Measurements from ENCODE around the gene NGF. TPM values are rescaled to one million over a fixed set of nuclear protein-coding genes. Genes with fewer than 3 reads are reported as not detected.

NGF gene
- total RNA-seq, 1 donor from 2014 or later = 12.9 TPM

DNA sequence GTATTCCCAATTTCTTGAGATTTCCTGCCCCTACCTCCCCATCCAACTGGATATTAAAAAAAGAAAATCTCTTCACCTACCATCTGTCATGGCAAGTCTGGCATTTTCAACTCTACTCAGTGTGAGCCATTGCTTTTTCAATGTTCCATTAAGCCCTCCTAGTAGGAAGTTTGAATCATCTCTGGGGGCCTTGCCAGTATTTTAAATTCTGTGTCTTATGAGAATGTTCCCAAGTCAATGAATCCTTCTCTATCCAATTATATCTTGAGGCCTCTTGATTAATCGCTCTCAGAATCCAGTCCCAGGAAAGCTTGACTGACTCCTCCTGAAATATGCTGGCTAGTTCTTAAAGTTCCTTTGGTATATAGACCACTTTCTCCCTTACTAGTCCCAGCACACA, 91.5 kb downstream of the NGF start:
- H3K4me3 Mint-ChIP-seq (ENCODE audit: unreplicated experiment) = no peak overlapping the region
- no peaks in the 10 kb centered on the region for H3K36me3 ChIP-seq (ENCODE audit: insufficient read depth, low read length)
- H3K9ac ChIP-seq (ENCODE audit: low read length) = no peak overlapping the region
- no peaks in the 10 kb centered on the region for H3K4me1 ChIP-seq (ENCODE audit: insufficient read depth, low read length)
- no peaks in the 10 kb centered on the region for H3K79me2 ChIP-seq (ENCODE audit: insufficient read depth, low read length)
- H3K9me3 Mint-ChIP-seq (ENCODE audit: unreplicated experiment) = peaks cover 13% of the 10 kb centered on the region
- no peak overlapping the region for H3K4me2 ChIP-seq (ENCODE audit: low read length)
- peaks cover 3% of the 10 kb centered on the region for H3K4me1 Mint-ChIP-seq (ENCODE audit: low read depth, unreplicated experiment)
- no peak overlapping the region for H3K4me3 ChIP-seq (ENCODE audit: insufficient read depth, low read depth, low read length)
- H3K27ac ChIP-seq (ENCODE audit: low read depth, low read length) = no peak overlapping the region
- H3K9me3 ChIP-seq (ENCODE audit: insufficient read depth, low read depth, low read length) = no peaks in the 10 kb centered on the region
- H3K27me3 ChIP-seq (ENCODE audit: insufficient read depth, low read length) = no peaks in the 10 kb centered on the region
- H4K20me1 ChIP-seq (ENCODE audit: insufficient read depth, low read length) = no peaks in the 10 kb centered on the region
- H2AFZ ChIP-seq (ENCODE audit: low read depth, low read length) = no peak overlapping the region
- H3K27me3 Mint-ChIP-seq (ENCODE audit: low read depth, unreplicated experiment) = no peaks in the 10 kb centered on the region
- TF ChIP-seq CTCF (IDR thresholded peaks at IDR 0.05; ENCODE audit: insufficient read depth, low read depth, low read length) (no peak), EZH2 (IDR thresholded peaks at IDR 0.05; ENCODE audit: insufficient read depth, low read length) (no peak)
- DNase-seq (ENCODE audit: low read depth) (peak; percentile 24), FAIRE-seq (no peak)
- H3K36me3 Mint-ChIP-seq (ENCODE audit: low read depth, unreplicated experiment) = no peaks in the 10 kb centered on the region
- no peak overlapping the region for H3K27ac Mint-ChIP-seq (ENCODE audit: unreplicated experiment)

GRCh38 chr1:115245227-115245626, 92.8 kb downstream of the NGF start:
- H3K27ac ChIP-seq (ENCODE audit: low read depth, low read length) = no peak overlapping the region
- no peaks in the 10 kb centered on the region for H3K4me1 Mint-ChIP-seq (ENCODE audit: low read depth, unreplicated experiment)
- no peaks in the 10 kb centered on the region for H3K36me3 ChIP-seq (ENCODE audit: insufficient read depth, low read length)
- no peaks in the 10 kb centered on the region for H3K36me3 Mint-ChIP-seq (ENCODE audit: low read depth, unreplicated experiment)
- FAIRE-seq (no peak), DNase-seq (ENCODE audit: low read depth) (no peak)
- no peak overlapping the region for H3K4me3 Mint-ChIP-seq (ENCODE audit: unreplicated experiment)
- H3K9me3 Mint-ChIP-seq (ENCODE audit: unreplicated experiment) = peaks cover 13% of the 10 kb centered on the region
- H4K20me1 ChIP-seq (ENCODE audit: insufficient read depth, low read length) = no peaks in the 10 kb centered on the region
- no peaks in the 10 kb centered on the region for H3K27me3 Mint-ChIP-seq (ENCODE audit: low read depth, unreplicated experiment)
- TF ChIP-seq CTCF (IDR thresholded peaks at IDR 0.05; ENCODE audit: insufficient read depth, low read depth, low read length) (no peak), EZH2 (IDR thresholded peaks at IDR 0.05; ENCODE audit: insufficient read depth, low read length) (no peak)
- H3K4me3 ChIP-seq (ENCODE audit: insufficient read depth, low read depth, low read length) = no peak overlapping the region
- H3K79me2 ChIP-seq (ENCODE audit: insufficient read depth, low read length) = no peaks in the 10 kb centered on the region
- H3K9me3 ChIP-seq (ENCODE audit: insufficient read depth, low read depth, low read length) = no peaks in the 10 kb centered on the region
- no peak overlapping the region for H3K9ac ChIP-seq (ENCODE audit: low read length)
- no peak overlapping the region for H3K27ac Mint-ChIP-seq (ENCODE audit: unreplicated experiment)
- no peak overlapping the region for H3K4me2 ChIP-seq (ENCODE audit: low read length)
- H2AFZ ChIP-seq (ENCODE audit: low read depth, low read length) = no peak overlapping the region
- no peaks in the 10 kb centered on the region for H3K4me1 ChIP-seq (ENCODE audit: insufficient read depth, low read length)
- no peaks in the 10 kb centered on the region for H3K27me3 ChIP-seq (ENCODE audit: insufficient read depth, low read length)

GRCh38 chr1:115242543-115242942, 95.5 kb downstream of the NGF start:
- Mint-ChIP-seq H3K27ac (ENCODE audit: unreplicated experiment) (no peak overlapping the region), H3K36me3 (ENCODE audit: low read depth, unreplicated experiment) (no peaks in the 10 kb centered on the region), H3K4me3 (ENCODE audit: unreplicated experiment) (no peak overlapping the region), H3K9me3 (ENCODE audit: unreplicated experiment) (peaks cover 12% of the 10 kb centered on the region), H3K27me3 (ENCODE audit: low read depth, unreplicated experiment) (no peaks in the 10 kb centered on the region), H3K4me1 (ENCODE audit: low read depth, unreplicated experiment) (peaks cover 1% of the 10 kb centered on the region)
- peaks cover 8% of the 10 kb centered on the region for H3K4me1 ChIP-seq (ENCODE audit: insufficient read depth, low read length)
- no peak overlapping the region for H3K4me2 ChIP-seq (ENCODE audit: low read length)
- no peak overlapping the region for H3K27ac ChIP-seq (ENCODE audit: low read depth, low read length)
- no peaks in the 10 kb centered on the region for H4K20me1 ChIP-seq (ENCODE audit: insufficient read depth, low read length)
- TF ChIP-seq CTCF (IDR thresholded peaks at IDR 0.05; ENCODE audit: insufficient read depth, low read depth, low read length) (no peak), EZH2 (IDR thresholded peaks at IDR 0.05; ENCODE audit: insufficient read depth, low read length) (no peak)
- FAIRE-seq = no peak
- H3K9me3 ChIP-seq (ENCODE audit: insufficient read depth, low read depth, low read length) = no peaks in the 10 kb centered on the region
- H3K36me3 ChIP-seq (ENCODE audit: insufficient read depth, low read length) = no peaks in the 10 kb centered on the region
- no peak overlapping the region for H3K9ac ChIP-seq (ENCODE audit: low read length)
- H2AFZ ChIP-seq (ENCODE audit: low read depth, low read length) = no peak overlapping the region
- H3K79me2 ChIP-seq (ENCODE audit: insufficient read depth, low read length) = no peaks in the 10 kb centered on the region
- no peaks in the 10 kb centered on the region for H3K27me3 ChIP-seq (ENCODE audit: insufficient read depth, low read length)
- no peak overlapping the region for H3K4me3 ChIP-seq (ENCODE audit: insufficient read depth, low read depth, low read length)
- DNase-seq (ENCODE audit: low read depth) = no peak
